Testis (tissue), 2 donors: Measurements from ENCODE around the gene EID2.

Source experiments
- POLR2A ChIP-seq: fragments of 450-650 bp; IDR thresholded peaks from one replicate; pipeline ENCODE4 v1.6.1; 2017; ENCODE audit warnings: antibody characterized with exemption, mild to moderate bottlenecking, moderate library complexity
- TF ChIP-seq, protein P1 (sequence below), 3 experiments: fragments of 450-650 bp in 2 of 3; fragments of 200-600 bp in 1 of 3; sonication (generic) in 1 of 3; IDR thresholded peaks; one replicate each; pipeline ENCODE4 v1.5.1; 2016 to 2019; ENCODE audit warnings: antibody characterized with exemption in 3 of 3, mild to moderate bottlenecking in 2 of 3, moderate library complexity in 1 of 3

DNA sequence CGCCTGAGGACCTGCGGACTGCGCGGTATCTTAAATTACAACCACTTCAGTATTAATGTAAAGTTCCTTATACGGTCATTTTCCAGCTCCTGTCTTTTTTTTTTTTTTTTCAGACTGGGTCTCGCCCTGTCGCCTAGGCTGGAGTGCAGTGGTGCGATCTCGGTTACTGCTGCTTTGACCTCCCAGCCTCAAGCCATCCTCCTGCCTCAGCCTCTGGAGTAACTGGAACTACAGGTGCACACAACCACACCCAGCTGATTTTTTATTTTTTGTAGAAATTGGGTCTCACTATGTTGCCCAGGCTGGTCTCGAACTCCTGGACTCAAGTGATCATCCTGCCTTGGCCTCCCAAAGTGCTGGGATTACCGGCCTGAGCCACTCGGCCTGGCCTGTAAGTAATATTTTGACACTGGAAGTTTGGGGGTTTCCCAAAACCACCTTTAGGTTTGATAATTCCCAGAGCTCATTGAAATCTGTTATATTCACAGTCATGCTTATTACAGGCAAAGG, 6.9 kb downstream of the EID2 start:
- TF ChIP-seq, protein P1, sequence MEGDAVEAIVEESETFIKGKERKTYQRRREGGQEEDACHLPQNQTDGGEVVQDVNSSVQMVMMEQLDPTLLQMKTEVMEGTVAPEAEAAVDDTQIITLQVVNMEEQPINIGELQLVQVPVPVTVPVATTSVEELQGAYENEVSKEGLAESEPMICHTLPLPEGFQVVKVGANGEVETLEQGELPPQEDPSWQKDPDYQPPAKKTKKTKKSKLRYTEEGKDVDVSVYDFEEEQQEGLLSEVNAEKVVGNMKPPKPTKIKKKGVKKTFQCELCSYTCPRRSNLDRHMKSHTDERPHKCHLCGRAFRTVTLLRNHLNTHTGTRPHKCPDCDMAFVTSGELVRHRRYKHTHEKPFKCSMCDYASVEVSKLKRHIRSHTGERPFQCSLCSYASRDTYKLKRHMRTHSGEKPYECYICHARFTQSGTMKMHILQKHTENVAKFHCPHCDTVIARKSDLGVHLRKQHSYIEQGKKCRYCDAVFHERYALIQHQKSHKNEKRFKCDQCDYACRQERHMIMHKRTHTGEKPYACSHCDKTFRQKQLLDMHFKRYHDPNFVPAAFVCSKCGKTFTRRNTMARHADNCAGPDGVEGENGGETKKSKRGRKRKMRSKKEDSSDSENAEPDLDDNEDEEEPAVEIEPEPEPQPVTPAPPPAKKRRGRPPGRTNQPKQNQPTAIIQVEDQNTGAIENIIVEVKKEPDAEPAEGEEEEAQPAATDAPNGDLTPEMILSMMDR (IDR thresholded peaks at IDR 0.05), result no peak
- TF ChIP-seq POLR2A, result no peak
